Measurements from ENCODE around the gene TMEM169. TPM values are rescaled to one million over a fixed set of nuclear protein-coding genes. Genes with fewer than 3 reads are reported as not detected.

Gene TMEM169
- total and polyA plus RNA-seq, 10 of the 15 experiments (the other 5 are each of a cell fraction or from before 2014, with no cell fraction given) = 0.23 to 3.2 (median 2.3) TPM

DNA sequence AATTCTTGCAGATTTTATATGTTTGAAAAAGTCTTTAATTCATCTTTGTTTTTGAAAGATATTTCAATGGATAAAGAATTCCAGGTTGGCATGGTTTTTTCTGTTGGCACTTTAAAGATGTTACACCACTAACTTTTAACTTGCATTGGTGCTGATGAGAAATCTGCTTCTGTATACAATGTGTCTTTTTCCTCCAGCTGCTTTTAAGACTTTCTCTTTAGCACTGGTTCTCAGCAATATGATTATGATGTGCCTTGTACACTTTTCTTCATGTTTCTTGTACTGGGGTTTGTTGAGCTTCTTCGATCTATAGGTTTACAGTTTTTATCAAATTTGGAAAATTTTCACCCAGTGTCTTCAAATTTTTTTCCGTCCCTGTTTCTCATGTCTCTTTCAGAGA is 29.3 kb upstream of the TMEM169 start:
- H3K4me1 ChIP-seq (ENCODE audit: control insufficient read depth, insufficient read depth, low read length) = peaks cover 14% of the 10 kb centered on the region
- no TSS peak for BruUV-seq (replicated peaks)
- ChIA-PET SMC1A (ENCODE audit: uncharacterized antibody, unreplicated experiment) (interaction anchor here (1.2 to 1.8 kb wide), 3 partner anchors 11 to 20 kb away, joined by 3 to 5 read pairs (median 4); no protein-coding TSS in a partner anchor), POLR2A (no interaction called here), RAD21 (ENCODE audit: unreplicated experiment) (no interaction called here), CTCF (interaction anchor here (0.6 to 8.1 kb wide), 2 partner anchors 19 to 80 kb away, joined by 4 to 57 read pairs; no protein-coding TSS in a partner anchor)
- H3K27ac ChIP-seq (ENCODE audit: control insufficient read depth, insufficient read depth) = no peak overlapping the region
- no peaks in the 10 kb centered on the region for H3K79me2 ChIP-seq (ENCODE audit: control insufficient read depth, insufficient read depth, low read length)
- ATAC-seq = no peak
- H3K9ac ChIP-seq (ENCODE audit: control insufficient read depth, insufficient read depth, low read length) = no peak overlapping the region
- no peaks in the 10 kb centered on the region for H4K20me1 ChIP-seq (ENCODE audit: control insufficient read depth, insufficient read depth)
- no peak for FAIRE-seq
- no peaks in the 10 kb centered on the region for H3K27me3 ChIP-seq (replicated peaks in 1 of 2; ENCODE audit: control insufficient read depth in 2 of 2, insufficient read depth in 2 of 2, low read length in 1 of 2)
- H3K4me3 ChIP-seq = no peak overlapping the region
- no peaks in the 10 kb centered on the region for H3K36me3 ChIP-seq (ENCODE audit: control insufficient read depth in 2 of 2, insufficient read depth in 2 of 2, low read length in 1 of 2)
- H3K9me3 ChIP-seq (replicated peaks; ENCODE audit: control insufficient read depth, insufficient read depth, low read length) = no peaks in the 10 kb centered on the region
- no peak overlapping the region for H3K4me2 ChIP-seq (ENCODE audit: control insufficient read depth, insufficient read depth)
- TF ChIP-seq CHD4 (IDR thresholded peaks at IDR 0.05) = no peak
- no peak for TF ChIP-seq SPI1 (IDR thresholded peaks at IDR 0.05; ENCODE audit: borderline replicate concordance, insufficient read depth, low read depth, low read length)
- TF ChIP-seq TBL1XR1 (IDR thresholded peaks at IDR 0.05; ENCODE audit: low read depth, low read length) = no peak
- no peak for TF ChIP-seq PML (IDR thresholded peaks at IDR 0.05; ENCODE audit: low read length)
- no peak for TF ChIP-seq RELA (IDR thresholded peaks at IDR 0.05; ENCODE audit: borderline replicate concordance, partially characterized antibody)
- TF ChIP-seq, protein P1, sequence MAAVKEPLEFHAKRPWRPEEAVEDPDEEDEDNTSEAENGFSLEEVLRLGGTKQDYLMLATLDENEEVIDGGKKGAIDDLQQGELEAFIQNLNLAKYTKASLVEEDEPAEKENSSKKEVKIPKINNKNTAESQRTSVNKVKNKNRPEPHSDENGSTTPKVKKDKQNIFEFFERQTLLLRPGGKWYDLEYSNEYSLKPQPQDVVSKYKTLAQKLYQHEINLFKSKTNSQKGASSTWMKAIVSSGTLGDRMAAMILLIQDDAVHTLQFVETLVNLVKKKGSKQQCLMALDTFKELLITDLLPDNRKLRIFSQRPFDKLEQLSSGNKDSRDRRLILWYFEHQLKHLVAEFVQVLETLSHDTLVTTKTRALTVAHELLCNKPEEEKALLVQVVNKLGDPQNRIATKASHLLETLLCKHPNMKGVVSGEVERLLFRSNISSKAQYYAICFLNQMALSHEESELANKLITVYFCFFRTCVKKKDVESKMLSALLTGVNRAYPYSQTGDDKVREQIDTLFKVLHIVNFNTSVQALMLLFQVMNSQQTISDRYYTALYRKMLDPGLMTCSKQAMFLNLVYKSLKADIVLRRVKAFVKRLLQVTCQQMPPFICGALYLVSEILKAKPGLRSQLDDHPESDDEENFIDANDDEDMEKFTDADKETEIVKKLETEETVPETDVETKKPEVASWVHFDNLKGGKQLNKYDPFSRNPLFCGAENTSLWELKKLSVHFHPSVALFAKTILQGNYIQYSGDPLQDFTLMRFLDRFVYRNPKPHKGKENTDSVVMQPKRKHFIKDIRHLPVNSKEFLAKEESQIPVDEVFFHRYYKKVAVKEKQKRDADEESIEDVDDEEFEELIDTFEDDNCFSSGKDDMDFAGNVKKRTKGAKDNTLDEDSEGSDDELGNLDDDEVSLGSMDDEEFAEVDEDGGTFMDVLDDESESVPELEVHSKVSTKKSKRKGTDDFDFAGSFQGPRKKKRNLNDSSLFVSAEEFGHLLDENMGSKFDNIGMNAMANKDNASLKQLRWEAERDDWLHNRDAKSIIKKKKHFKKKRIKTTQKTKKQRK (IDR thresholded peaks at IDR 0.05; ENCODE audit: low read depth, low read length) = no peak
- TF ChIP-seq, protein P2, sequence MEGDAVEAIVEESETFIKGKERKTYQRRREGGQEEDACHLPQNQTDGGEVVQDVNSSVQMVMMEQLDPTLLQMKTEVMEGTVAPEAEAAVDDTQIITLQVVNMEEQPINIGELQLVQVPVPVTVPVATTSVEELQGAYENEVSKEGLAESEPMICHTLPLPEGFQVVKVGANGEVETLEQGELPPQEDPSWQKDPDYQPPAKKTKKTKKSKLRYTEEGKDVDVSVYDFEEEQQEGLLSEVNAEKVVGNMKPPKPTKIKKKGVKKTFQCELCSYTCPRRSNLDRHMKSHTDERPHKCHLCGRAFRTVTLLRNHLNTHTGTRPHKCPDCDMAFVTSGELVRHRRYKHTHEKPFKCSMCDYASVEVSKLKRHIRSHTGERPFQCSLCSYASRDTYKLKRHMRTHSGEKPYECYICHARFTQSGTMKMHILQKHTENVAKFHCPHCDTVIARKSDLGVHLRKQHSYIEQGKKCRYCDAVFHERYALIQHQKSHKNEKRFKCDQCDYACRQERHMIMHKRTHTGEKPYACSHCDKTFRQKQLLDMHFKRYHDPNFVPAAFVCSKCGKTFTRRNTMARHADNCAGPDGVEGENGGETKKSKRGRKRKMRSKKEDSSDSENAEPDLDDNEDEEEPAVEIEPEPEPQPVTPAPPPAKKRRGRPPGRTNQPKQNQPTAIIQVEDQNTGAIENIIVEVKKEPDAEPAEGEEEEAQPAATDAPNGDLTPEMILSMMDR (IDR thresholded peaks at IDR 0.05 in 2 of 3, conservative IDR thresholded peaks at IDR 0.05 in 1 of 3; ENCODE audit: control insufficient read depth in 2 of 3, extremely low read depth in 1 of 3, insufficient read depth in 1 of 3, low read depth in 3 of 3, low read length in 3 of 3) = no peak
- TF ChIP-seq ZSCAN29 (IDR thresholded peaks at IDR 0.05) = no peak
- TF ChIP-seq NFYA (IDR thresholded peaks at IDR 0.05; ENCODE audit: borderline replicate concordance, low read depth, low read length) = no peak
- TF ChIP-seq PRDM15 (CRISPR knock-in tag; IDR thresholded peaks at IDR 0.05) = no peak
- TF ChIP-seq HDGF (IDR thresholded peaks at IDR 0.05) = no peak
- TF ChIP-seq SIX5 (IDR thresholded peaks at IDR 0.05; ENCODE audit: low read depth, low read length, severe bottlenecking) = no peak
- no peak for TF ChIP-seq SREBF2 (IDR thresholded peaks at IDR 0.05; ENCODE audit: low read length)
- TF ChIP-seq RCOR1 (conservative IDR thresholded peaks at IDR 0.05; ENCODE audit: low read depth, low read length) = no peak
- intact Hi-C loops (cut with micrococcal nuclease; ENCODE audit: unreplicated experiment) (no loop called here), in situ Hi-C loops (cut with MboI) (no loop called here)
- 96% methylated on average over 2 of the region's 2 CpGs for WGBS (ENCODE audit: insufficient coverage, insufficient replicate concordance, low lambda C conversion rate, missing lambda C conversion rate)
- DNase-seq (ENCODE audit: low read depth, low spot score) = no peak
- H2AFZ ChIP-seq (ENCODE audit: control insufficient read depth, low read depth, low read length) = no peak overlapping the region
